ENCODE data around the gene PLAU.
"Not testable (repeated sequence)": the region's sequence is repeated elsewhere in the genome, so short reads cannot be mapped to it uniquely, and the experiment has no call there.

The PLAU gene

DNA sequence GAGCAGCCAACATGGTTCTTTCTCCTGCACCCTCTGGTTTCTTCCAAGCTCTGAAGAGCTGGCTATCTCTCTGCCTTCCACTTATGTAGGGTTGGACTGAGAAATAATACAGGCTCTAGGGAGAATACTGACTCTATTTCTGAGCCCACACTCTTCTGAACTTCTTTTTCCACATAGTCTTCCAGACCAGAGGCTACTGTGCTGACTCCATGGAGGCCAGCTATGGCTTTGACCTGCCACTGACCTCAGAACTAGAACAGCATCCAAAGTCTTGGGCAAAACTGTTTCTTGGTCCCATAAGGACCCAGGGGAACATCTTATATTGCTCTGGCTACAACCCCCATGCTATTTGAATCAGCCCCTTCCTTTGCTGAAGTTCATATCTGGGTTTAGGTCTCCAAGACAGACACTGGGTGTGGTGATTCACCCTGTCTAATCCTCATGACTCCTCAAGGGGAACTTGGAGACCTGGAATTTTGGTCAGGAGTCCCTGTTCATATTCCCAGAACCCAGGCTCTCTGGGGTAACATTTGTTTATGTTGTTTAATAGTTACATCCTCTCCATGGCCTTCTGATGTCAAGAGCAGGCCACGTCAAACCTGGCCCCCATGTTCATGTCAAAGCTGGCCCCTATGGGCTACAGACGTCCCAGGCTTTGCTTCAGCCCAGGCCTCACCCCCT lies 12.1 kb upstream of the PLAU start:
- no peak for DNase-seq (ENCODE audit: low read depth)

DNA sequence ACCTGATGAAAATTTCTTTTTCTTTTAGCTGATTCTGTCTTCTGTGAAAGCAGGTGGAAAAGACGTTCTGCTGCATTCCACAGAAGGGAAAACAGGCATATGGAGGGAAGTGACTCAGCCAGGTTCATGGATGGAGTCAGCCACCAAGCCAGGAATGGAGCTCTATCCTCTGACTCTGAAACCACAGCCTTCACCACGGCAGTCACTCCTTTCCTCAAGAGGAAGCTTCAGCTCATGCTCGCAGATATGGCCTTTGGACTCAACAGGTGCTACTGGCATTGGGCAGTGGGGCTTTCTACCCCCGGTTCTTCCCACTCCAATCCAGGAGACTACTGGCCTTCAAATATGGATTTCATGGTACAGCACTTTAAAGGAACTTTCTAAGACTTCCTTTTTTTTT lies 11.5 kb upstream of the PLAU start:
- no peak for DNase-seq (ENCODE audit: low read depth)

DNA sequence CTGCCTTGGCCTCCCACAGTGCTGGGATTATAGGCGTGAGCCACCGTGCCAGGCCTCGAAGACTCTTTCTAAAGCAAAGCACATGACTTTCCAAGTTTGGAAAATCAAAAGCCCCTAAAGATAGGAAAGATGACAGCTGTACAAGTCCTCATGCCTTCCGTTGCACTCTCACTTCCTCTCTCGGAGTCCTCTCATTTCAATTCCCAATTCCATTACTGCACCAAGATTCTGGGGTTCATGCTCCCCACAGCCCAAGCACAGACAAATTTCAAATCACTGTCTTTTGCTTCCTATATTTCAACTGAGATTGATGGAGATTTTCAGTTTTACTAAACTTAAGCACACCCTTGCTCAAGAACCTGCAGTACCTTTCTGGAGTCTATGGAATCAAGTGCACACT lies 10.9 kb upstream of the PLAU start:
- no peak for DNase-seq (ENCODE audit: low read depth)

DNA sequence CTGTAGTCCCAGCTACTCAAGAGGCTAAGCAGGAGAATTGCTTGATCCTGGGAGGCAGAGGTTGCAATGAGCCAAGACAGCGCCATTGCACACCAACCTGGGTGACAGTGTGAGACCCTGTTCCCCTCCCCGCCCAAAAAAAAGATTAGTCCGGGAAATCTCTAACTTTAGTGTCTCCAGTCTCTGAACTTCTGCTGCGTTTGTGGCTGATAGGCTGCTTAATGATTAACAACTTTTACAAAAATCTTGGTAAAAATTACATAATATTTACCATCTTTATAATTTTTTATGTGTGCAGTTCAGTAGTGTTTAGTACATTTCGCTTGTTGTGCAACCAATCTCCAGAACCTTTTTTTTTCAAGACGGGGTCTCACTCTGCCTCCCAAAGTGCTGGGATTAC lies 9.7 kb upstream of the PLAU start:
- no peak for DNase-seq (ENCODE audit: low read depth)

DNA sequence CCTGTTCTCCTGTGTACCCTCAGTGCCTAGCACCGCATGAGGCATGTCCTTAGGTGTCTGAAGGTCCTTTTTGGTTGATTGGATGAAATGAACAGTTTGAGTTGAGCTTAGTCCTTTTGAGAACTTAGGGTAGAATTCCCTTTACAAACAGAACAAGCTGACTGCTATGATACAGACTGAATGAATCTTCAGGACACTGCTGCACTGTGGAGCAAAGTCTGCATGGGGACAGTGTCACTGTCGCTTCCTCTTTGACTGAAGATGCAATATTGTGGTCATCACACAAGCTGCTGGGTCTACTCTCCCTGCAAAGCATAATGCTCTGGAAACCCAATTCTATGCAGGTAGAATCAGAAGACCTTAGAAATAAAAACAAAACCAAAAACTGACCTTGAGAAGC lies 8.6 kb upstream of the PLAU start:
- DNase-seq (ENCODE audit: low read depth), result no peak

DNA sequence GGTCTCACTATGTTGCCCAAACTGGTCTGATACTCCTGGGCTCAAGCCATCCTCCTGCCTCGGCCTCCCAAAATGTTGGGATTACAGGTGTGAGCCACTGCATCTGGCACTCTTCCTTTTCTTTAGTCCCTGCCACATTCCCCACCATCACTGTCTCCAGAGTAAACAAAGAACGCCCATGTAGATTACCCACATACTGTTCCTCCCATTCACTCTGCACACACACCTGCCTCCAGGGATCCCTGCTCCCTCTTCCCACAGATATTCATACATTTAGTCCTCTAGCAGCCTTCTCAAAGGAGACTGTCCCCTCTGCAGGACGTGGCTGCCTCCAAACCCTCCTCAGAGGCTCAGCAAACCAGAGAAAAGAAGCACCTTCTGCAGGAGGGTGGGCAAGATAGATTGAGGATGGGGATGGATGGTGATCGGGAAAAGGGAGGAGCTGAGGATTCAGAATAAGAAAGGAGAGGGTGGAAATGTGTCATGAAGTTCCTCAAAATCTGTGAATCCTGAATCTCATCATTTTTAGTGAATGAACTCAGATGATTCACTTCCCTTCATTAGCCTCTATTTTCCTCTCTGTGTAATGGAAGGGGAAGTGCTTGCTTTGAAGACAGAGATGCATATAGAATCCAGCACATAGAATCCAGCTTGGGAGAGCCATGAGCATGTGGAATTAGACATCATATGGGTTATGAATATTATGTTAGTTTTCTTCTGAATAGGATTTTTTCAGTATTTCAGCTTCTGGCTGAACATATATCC lies 5.5 kb upstream of the PLAU start:
- no peak for DNase-seq (ENCODE audit: low read depth)

DNA sequence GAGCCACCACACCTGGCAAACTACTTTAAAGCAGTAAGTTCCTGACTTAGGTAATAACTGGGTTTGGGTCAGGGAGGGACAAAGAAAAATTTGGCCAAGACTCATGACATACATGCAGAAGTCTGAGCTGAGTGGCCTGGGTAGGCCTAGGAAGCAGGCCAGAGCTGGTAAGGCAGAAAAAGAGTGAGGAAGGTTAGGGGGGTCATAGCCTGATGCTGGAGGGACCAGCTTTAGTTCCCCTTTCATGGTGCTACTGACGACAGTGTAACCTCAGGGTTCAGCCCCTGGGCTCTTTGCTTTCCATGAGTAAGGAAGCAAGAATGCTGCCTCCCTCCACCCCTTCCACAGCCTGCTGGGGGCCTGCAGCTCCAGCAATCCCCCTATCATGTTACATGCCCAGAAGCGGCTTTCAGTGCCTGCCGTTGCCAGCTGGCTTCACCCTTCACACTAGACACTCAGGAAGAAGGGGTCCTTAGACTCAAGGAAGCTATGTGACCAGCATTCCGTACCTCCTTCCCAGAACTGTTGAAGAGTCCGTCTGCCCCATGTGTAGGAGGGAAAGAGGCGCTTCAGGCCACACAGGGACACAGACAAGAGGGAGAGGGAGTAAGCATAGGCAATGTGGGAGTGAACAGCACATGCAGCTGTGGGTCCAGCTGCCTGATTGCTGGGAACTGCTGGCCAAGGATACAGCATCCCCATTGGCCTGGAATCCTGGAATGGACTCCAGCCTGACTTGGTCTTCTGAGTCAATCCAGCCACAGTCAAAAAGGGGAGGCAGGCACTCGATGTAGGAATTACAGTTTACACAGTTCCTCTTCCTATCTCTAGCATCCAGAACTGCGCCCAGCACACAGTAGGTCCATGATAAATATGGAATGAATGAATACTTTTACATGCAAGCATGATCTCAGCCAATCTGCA lies 4.1 kb upstream of the PLAU start:
- DNase-seq (ENCODE audit: low read depth), result no peak

DNA sequence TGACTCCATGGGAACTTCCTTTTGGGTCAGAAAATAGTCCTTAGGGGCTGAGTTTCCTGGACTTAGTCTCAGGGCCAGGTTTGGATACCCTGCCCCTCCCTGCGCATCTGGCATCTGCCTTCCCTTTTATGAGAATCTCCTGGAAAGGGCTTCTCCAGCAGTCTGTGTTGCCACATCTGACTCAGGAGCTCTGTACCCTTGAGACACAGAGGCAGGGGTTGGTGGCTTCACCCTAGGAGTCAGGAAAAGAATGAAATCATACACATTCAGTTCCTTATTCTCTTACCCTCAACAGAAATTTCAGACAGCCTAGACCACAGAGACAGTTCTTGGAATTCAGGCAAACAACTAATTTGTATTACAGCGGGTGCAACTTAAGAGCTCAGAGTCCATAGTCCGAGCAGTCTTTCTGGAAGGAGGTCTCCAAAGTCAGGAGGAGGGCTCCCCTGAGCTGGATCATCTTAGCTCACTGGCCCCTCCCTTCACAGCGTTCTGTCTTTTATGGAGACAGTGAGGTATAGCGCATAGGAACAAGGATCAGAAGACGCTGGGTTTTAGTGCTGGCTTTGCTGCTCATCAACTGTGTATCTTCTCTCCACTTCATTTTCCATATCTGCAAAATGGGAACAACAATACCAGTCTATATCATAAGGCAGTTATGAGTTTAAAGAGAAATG lies 3.0 kb upstream of the PLAU start:
- no peak for DNase-seq (ENCODE audit: low read depth)

DNA sequence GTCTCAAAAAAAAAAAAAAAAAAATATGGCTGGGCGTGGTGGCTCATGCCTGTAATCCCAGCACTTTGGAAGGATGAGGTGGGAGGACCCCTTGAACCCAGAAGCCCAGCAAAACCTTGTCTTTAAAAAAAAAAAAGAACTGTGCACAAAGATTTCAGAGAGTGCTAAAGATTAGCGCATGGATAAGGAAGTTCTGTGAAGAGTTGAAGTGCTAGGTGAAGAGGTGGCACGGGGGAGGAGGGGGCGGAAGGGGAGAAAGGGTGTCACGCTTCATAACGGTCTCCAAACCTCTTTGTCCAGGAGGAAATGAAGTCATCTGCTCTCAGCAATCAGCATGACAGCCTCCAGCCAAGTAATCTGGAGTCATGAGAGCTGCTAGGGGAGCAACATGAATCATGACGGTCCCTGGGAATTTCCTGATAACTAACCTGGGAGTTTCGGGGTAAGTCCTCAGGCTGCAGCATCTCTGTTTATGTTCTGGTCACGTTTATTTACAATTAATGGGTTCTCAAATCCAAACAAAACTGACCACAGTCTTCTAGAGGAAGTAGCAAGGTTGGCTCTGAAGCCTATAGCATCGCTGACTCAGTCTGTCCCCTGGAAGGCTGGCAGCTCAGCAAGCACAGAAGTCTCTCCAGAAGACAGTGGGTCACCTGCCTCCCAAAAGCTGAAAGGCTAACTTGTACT lies 1.9 kb upstream of the PLAU start:
- peak; percentile 52 for DNase-seq (ENCODE audit: low read depth)

DNA sequence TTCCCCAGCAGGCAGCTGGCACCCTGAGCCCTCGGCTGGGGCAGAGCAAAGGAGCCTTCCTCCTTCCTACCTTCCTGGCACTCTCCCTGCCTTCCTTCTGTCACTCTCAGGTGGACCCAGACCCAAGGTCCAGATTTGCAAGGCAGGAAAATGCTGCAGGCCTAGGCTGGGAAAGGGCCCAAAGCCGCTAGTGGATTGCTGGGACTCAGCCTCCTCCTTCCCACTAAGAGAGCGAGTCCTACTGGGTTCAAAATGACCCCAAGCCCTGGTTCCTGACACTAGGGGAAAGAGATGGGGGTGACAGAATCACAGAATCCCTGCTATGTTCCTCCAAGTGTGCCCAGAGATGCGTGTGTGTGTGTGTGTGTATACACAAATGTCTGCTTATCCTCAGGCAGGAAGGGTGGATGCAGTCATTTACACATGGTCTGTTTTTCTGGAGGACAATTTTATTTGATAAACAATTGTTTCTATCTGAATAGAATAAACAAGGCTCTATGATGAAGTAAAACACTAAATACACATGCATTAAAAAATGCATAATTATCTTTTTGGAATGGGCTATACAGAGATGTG lies 1.3 kb upstream of the PLAU start:
- no peak for DNase-seq (ENCODE audit: low read depth)

DNA sequence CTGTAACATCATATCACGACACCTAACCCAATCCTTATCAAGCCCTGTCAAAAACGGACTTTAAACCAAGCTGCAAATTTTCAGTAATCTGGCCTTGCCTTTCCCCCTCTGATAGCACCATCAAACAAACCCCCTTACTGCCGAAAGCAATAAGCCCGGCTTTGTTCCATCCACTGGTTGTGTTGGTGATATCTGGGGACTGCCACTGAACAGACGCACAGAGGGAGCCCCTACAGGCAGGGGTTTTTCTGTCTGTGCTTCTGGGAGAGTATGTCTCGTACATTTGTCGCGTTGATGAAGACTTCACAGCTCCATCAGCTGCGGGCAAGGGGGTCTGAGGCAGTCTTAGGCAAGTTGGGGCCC lies 550 bp upstream of the PLAU start:
- DNase-seq (ENCODE audit: low read depth), result no peak

DNA sequence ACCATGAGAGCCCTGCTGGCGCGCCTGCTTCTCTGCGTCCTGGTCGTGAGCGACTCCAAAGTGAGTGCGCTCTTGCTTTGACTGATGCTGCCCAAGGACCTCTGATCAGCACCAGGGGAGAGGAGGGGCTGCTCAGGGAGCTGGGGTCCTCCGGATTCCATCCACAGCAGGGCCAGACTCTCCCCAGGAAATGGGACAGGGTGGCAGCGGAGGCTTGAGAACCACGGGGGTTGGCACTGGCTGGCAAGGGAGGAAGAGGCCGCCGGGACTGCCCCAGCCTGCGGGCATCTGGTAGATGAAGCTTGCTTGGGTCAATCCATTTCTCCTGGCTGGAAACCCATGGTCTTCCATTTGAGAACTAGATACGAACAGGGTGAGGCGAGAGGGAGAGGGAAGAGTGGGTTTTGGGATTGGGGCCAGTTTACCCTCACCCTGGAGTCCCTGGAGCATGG lies 647 bp downstream of the PLAU start:
- no peak for DNase-seq (ENCODE audit: low read depth)

DNA sequence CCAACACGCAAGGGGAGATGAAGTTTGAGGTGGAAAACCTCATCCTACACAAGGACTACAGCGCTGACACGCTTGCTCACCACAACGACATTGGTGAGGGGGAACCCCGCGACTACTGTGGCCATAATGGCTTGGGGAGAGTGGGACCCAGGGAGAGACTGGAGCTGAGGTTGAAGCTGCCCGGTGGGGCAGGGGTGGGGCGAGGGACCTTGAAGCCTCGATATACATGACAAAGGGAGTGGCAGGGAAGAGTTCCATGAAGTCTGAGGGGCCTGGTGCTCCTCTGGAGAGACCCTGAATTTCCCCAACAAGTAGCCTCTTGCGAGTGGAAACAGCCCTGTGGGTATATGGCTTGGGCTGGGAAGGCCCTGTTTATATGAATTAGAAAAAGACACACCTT lies 3.1 kb downstream of the PLAU start:
- no peak for DNase-seq (ENCODE audit: low read depth)

DNA sequence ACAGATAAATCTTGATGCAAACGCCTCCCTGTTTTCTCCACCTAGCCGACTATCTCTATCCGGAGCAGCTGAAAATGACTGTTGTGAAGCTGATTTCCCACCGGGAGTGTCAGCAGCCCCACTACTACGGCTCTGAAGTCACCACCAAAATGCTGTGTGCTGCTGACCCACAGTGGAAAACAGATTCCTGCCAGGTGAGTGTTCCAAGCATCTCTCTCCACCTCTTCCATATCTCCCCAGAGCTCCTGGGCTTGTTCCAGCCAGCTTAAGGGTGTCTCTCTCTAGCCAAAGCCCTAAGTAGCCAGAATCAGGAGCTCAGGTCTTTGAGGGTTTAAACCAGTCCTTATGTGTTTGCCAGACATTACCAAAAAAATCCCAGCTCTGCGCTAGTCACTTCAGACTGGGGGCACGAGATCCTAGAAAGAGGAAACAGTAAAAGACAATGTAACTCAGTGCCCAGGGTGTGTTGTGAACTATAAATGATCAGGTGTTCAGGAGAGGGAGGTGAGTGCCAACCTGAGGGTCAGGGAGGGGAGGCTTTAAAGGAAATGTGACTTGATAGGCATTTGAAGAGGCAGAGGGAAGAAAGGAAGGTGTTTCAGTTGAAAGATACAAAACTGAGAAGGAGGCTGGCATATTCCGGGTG lies 4.4 kb downstream of the PLAU start:
- DNase-seq (ENCODE audit: low read depth), result no peak

DNA sequence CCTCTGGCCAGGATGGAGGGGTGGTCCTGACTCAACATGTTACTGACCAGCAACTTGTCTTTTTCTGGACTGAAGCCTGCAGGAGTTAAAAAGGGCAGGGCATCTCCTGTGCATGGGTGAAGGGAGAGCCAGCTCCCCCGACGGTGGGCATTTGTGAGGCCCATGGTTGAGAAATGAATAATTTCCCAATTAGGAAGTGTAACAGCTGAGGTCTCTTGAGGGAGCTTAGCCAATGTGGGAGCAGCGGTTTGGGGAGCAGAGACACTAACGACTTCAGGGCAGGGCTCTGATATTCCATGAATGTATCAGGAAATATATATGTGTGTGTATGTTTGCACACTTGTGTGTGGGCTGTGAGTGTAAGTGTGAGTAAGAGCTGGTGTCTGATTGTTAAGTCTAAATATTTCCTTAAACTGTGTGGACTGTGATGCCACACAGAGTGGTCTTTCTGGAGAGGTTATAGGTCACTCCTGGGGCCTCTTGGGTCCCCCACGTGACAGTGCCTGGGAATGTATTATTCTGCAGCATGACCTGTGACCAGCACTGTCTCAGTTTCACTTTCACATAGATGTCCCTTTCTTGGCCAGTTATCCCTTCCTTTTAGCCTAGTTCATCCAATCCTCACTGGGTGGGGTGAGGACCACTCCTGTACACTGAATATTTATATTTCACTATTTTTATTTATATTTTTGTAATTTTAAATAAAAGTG lies 6.0 kb downstream of the PLAU start:
- DNase-seq (ENCODE audit: low read depth), result no peak

DNA sequence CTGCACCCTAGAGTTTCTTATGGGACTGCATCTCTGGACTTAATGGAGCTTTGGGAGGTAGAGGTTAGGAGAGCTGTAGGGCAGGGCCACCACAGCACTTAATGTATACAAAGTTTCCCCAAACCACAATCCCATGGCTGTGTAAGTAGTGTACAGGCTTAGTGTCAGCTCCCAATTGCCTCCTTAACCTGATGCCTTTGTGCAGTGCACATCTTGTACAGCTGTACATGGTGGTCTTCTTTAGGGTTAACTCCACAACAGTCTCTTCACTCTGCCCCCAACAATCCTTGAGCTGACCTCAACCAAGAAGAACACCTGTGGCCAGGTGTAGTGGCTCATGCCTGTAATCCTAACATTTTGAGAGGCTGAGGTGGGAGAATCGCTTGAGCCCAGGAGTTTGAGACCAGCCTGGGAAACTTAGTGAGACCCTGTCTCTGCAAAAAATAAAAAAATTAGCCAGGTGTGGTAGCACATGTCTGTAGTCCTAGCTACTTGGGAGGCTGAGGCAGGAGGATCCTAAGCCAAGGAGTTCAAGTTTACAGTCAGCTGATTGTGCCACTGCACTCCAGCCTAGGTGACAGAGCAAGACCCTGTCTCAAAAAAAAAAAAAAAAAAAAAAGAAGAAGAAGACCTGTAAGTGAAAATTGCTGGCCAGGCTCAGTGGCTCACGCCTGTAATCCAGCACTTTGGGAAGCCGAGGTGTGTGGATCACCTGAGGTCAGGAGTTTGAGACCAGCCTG lies 6.8 kb downstream of the PLAU start:
- DNase-seq (ENCODE audit: low read depth), result no peak

DNA sequence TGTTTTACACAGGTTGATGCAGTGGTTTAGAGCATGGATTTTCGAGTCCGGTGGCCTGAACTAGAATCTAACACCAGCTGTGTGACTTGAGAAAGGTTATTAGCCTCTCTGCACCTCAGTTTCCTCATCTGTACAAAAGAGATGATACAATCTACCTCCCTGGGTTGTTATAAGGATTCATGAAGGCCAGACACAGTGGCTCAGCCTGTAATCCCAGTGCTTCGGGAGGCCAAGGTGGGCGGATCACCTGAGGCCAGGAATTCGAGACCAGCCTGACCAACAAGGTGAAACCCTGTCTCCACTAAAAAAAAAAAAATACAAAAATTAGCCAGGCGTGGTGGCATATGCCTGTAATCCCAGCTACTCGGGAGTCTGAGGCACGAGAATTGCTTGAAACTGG lies 8.5 kb downstream of the PLAU start:
- DNase-seq (ENCODE audit: low read depth), result not testable (repeated sequence)

DNA sequence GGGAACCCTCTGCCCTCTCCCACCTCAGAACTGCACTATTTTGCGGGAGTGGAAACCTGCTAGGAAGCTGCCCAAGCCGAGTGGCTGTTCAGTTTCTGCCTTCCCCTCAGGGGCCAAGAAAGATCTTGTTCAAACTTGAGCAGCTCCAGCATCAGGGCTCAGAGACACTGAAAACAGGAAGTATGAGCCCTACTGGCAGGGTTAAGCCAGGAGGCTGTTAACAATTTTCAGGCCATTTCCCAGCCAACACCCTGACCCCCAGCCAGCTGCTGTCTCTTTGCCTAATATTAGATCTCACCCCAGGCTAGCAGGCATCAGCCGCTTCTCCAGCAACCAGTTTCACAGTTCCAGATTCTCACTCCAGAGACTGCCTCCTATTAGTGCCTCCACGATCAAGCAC lies 9.2 kb downstream of the PLAU start:
- no peak for DNase-seq (ENCODE audit: low read depth)

Measured in stimulated activated CD8-positive, alpha-beta memory T cell treated with anti-CD3 and anti-CD28 coated beads, Interleukin-4, amount 100 ng/mL, for 24 hours (primary cell).